ENCODE data around the gene CXXC1.
A peak's percentile ranks its signal among the peaks of the same experiment; 100 is the strongest.

CXXC1 gene

GRCh38 chr18:50280707-50281294 is 6.7 kb downstream of the CXXC1 start:
- DNase-seq (ENCODE audit: low read depth), result no peak
- TF ChIP-seq CTCF (IDR thresholded peaks at IDR 0.05; ENCODE audit: low read length, missing control alignments), result no peak
- H3K4me3 ChIP-seq (replicated peaks; ENCODE audit: low read depth, low read length), result peak overlapping the region; percentile 100

- peak overlapping the region; percentile 100 for H3K4me3 ChIP-seq (replicated peaks; ENCODE audit: low read depth, low read length)
- DNase-seq (ENCODE audit: low read depth), result no peak
- TF ChIP-seq CTCF (IDR thresholded peaks at IDR 0.05; ENCODE audit: low read length, missing control alignments), result no peak
These were observed 7.7 kb downstream of the CXXC1 start for GRCh38 chr18:50279752-50280151.

GRCh38 chr18:50277942-50278341 is 9.6 kb downstream of the CXXC1 start:
- H3K4me3 ChIP-seq (replicated peaks; ENCODE audit: low read depth, low read length), result no peak overlapping the region
- no peak for TF ChIP-seq CTCF (IDR thresholded peaks at IDR 0.05; ENCODE audit: low read length, missing control alignments)
- DNase-seq (ENCODE audit: low read depth), result peak; percentile 73

GRCh38 chr18:50276452-50276851 is 11.0 kb downstream of the CXXC1 start:
- DNase-seq (ENCODE audit: low read depth), result no peak
- H3K4me3 ChIP-seq (replicated peaks; ENCODE audit: low read depth, low read length), result no peak overlapping the region
- no peak for TF ChIP-seq CTCF (IDR thresholded peaks at IDR 0.05; ENCODE audit: low read length, missing control alignments)

GRCh38 chr18:50275503-50276036 is 11.9 kb downstream of the CXXC1 start:
- no peak overlapping the region for H3K4me3 ChIP-seq (replicated peaks; ENCODE audit: low read depth, low read length)
- TF ChIP-seq CTCF (IDR thresholded peaks at IDR 0.05; ENCODE audit: low read length, missing control alignments), result no peak
- DNase-seq (ENCODE audit: low read depth), result no peak

- DNase-seq (ENCODE audit: low read depth), result no peak
- no peak for TF ChIP-seq CTCF (IDR thresholded peaks at IDR 0.05; ENCODE audit: low read length, missing control alignments)
These were observed 12.6 kb downstream of the CXXC1 start for GRCh38 chr18:50274941-50275340.

GRCh38 chr18:50274044-50274442 is 13.4 kb downstream of the CXXC1 start:
- no peak for DNase-seq (ENCODE audit: low read depth)
- TF ChIP-seq CTCF (IDR thresholded peaks at IDR 0.05; ENCODE audit: low read length, missing control alignments), result no peak
- H3K4me3 ChIP-seq (replicated peaks; ENCODE audit: low read depth, low read length), result no peak overlapping the region

More at GRCh38 chr18:50274941-50275340, 12.6 kb downstream of the CXXC1 start:
- no peak overlapping the region for H3K4me3 ChIP-seq (replicated peaks; ENCODE audit: low read depth, low read length)

All from fibroblast of pulmonary artery (primary cell).